ENCODE results near the gene PRDM5. TPM values are rescaled to one million over a fixed set of nuclear protein-coding genes. Genes with fewer than 3 reads are reported as not detected.

Gene PRDM5
- total and polyA plus RNA-seq, 9 donors: 8.8 to 25.3 (median 10.2) TPM

DNA sequence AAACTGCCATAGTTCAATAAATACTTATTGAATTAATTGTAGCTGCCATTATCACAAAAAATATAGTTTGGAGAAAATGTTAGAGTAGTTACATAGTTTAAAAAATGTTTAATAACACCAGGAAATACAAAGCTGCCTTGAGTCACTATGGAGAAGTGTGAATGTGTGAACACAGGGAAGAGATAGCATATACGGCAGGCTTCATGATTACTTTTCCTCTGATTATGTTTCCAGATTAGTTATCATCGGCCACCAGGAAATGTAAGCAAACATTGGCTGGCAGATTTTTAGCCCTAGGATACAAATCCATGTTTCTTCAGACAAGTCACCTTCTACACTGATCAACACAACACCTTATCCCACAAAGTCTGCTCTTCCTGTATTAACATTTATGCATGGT, 4.4 kb downstream of the PRDM5 start:
- DNase-seq: no peak
- no peaks in the 10 kb centered on the region for H3K36me3 ChIP-seq (ENCODE audit: control insufficient read depth, insufficient read depth, low read length)
- no peaks in the 10 kb centered on the region for H3K27me3 ChIP-seq (ENCODE audit: control insufficient read depth, insufficient read depth, low read length)
- 86% methylated on average over 1 of the region's 2 CpGs for WGBS (ENCODE audit: insufficient coverage)
- no peak overlapping the region for H3K4me3 ChIP-seq (ENCODE audit: low read length)
- peaks cover 7% of the 10 kb centered on the region for H3K4me1 ChIP-seq (ENCODE audit: control insufficient read depth, insufficient read depth, low read length)
- no peaks in the 10 kb centered on the region for H3K9me3 ChIP-seq (replicated peaks; ENCODE audit: control insufficient read depth, low read depth, low read length)
- no peak overlapping the region for H3K27ac ChIP-seq (ENCODE audit: low read length)

DNA sequence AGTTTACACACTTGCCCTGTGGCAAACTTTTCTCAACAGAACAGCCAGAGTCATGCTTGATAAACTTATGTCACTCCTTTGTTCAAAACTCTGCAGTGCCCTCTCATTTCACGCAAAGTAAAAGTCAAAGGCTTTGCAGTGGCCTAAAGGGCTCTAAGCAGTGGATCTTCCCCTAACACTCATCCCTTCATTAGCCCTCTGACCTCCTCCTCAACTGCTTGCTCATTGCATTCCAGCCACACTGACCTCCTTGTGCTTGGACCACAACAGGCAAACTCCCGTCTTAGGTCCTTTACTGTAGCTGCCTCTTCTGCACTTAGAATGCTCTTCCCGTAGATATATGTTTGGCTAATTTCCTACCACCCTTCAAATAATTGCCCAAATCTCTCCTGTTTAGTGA, 5.6 kb downstream of the PRDM5 start:
- DNase-seq: no peak
- Histone ChIP-seq H3K36me3 (ENCODE audit: control insufficient read depth, insufficient read depth, low read length) (no peaks in the 10 kb centered on the region), H3K9me3 (replicated peaks; ENCODE audit: control insufficient read depth, low read depth, low read length) (no peaks in the 10 kb centered on the region), H3K27me3 (ENCODE audit: control insufficient read depth, insufficient read depth, low read length) (no peaks in the 10 kb centered on the region), H3K4me1 (ENCODE audit: control insufficient read depth, insufficient read depth, low read length) (peaks cover 7% of the 10 kb centered on the region), H3K4me3 (ENCODE audit: low read length) (no peak overlapping the region), H3K27ac (ENCODE audit: low read length) (no peak overlapping the region)
- 75% methylated on average over 1 of the region's 3 CpGs for WGBS (ENCODE audit: insufficient coverage)

GRCh38 chr4:120915336-120915735, 7.2 kb downstream of the PRDM5 start:
- Histone ChIP-seq H3K36me3 (ENCODE audit: control insufficient read depth, insufficient read depth, low read length) (no peaks in the 10 kb centered on the region), H3K4me3 (ENCODE audit: low read length) (no peak overlapping the region), H3K4me1 (ENCODE audit: control insufficient read depth, insufficient read depth, low read length) (peaks cover 5% of the 10 kb centered on the region), H3K9me3 (replicated peaks; ENCODE audit: control insufficient read depth, low read depth, low read length) (no peaks in the 10 kb centered on the region), H3K27me3 (ENCODE audit: control insufficient read depth, insufficient read depth, low read length) (no peaks in the 10 kb centered on the region), H3K27ac (ENCODE audit: low read length) (no peak overlapping the region)
- no peak for DNase-seq
- no CpG with 5 or more reads among the region's 2 CpGs for WGBS (ENCODE audit: insufficient coverage)

GRCh38 chr4:120903419-120903818, 19.1 kb downstream of the PRDM5 start:
- WGBS (ENCODE audit: insufficient coverage): no CpG with 5 or more reads among the region's 2 CpGs
- Histone ChIP-seq H3K9me3 (replicated peaks; ENCODE audit: control insufficient read depth, low read depth, low read length) (no peaks in the 10 kb centered on the region), H3K27ac (ENCODE audit: low read length) (no peak overlapping the region), H3K4me1 (ENCODE audit: control insufficient read depth, insufficient read depth, low read length) (no peaks in the 10 kb centered on the region), H3K27me3 (ENCODE audit: control insufficient read depth, insufficient read depth, low read length) (no peaks in the 10 kb centered on the region), H3K36me3 (ENCODE audit: control insufficient read depth, insufficient read depth, low read length) (peaks cover 5% of the 10 kb centered on the region), H3K4me3 (ENCODE audit: low read length) (no peak overlapping the region)
- no peak for DNase-seq

- Histone ChIP-seq H3K27ac (ENCODE audit: low read length) (no peak overlapping the region), H3K9me3 (replicated peaks; ENCODE audit: control insufficient read depth, low read depth, low read length) (no peaks in the 10 kb centered on the region), H3K36me3 (ENCODE audit: control insufficient read depth, insufficient read depth, low read length) (peaks cover 5% of the 10 kb centered on the region), H3K4me1 (ENCODE audit: control insufficient read depth, insufficient read depth, low read length) (no peaks in the 10 kb centered on the region), H3K27me3 (ENCODE audit: control insufficient read depth, insufficient read depth, low read length) (no peaks in the 10 kb centered on the region), H3K4me3 (ENCODE audit: low read length) (no peak overlapping the region)
- DNase-seq: no peak
Observed at GRCh38 chr4:120902925-120903324, 19.6 kb downstream of the PRDM5 start.

DNA sequence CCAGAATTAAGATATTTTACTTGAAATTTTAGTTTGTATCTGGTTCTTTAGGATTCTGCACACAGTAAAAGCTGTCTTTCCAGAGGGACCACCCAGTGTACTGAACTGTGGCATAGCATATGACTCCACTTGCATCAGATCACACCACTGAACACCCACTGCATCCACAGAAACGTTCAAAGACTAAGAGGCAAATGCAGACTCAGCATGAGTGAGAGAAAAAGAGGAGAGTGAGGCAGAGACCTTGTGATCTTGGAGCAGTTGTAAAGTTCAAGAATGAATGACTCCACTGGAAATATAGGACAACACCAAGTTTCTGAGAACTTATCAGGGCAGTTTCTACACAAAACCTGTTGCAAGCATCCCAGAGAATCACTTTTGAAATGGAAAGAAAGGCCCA, 20.8 kb downstream of the PRDM5 start:
- WGBS (ENCODE audit: insufficient coverage): no CpG with 5 or more reads among the region's 1 CpG
- no peaks in the 10 kb centered on the region for H3K4me1 ChIP-seq (ENCODE audit: control insufficient read depth, insufficient read depth, low read length)
- peaks cover 5% of the 10 kb centered on the region for H3K36me3 ChIP-seq (ENCODE audit: control insufficient read depth, insufficient read depth, low read length)
- no peaks in the 10 kb centered on the region for H3K27me3 ChIP-seq (ENCODE audit: control insufficient read depth, insufficient read depth, low read length)
- H3K9me3 ChIP-seq (replicated peaks; ENCODE audit: control insufficient read depth, low read depth, low read length): no peaks in the 10 kb centered on the region
- H3K4me3 ChIP-seq (ENCODE audit: low read length): no peak overlapping the region
- no peak for DNase-seq
- no peak overlapping the region for H3K27ac ChIP-seq (ENCODE audit: low read length)

GRCh38 chr4:120897981-120898719, 24.4 kb downstream of the PRDM5 start:
- H3K4me3 ChIP-seq (ENCODE audit: low read length): no peak overlapping the region
- H3K27me3 ChIP-seq (ENCODE audit: control insufficient read depth, insufficient read depth, low read length): no peaks in the 10 kb centered on the region
- peaks cover 3% of the 10 kb centered on the region for H3K36me3 ChIP-seq (ENCODE audit: control insufficient read depth, insufficient read depth, low read length)
- H3K9me3 ChIP-seq (replicated peaks; ENCODE audit: control insufficient read depth, low read depth, low read length): no peaks in the 10 kb centered on the region
- H3K4me1 ChIP-seq (ENCODE audit: control insufficient read depth, insufficient read depth, low read length): no peaks in the 10 kb centered on the region
- DNase-seq: no peak
- 82% methylated on average over 2 of the region's 4 CpGs for WGBS (ENCODE audit: insufficient coverage)
- H3K27ac ChIP-seq (ENCODE audit: low read length): no peak overlapping the region

- WGBS (ENCODE audit: insufficient coverage): no CpG with 5 or more reads among the region's 2 CpGs
- H3K36me3 ChIP-seq (ENCODE audit: control insufficient read depth, insufficient read depth, low read length): peaks cover 13% of the 10 kb centered on the region
- H3K9me3 ChIP-seq (replicated peaks; ENCODE audit: control insufficient read depth, low read depth, low read length): peaks cover 19% of the 10 kb centered on the region
- DNase-seq: no peak
- no peak overlapping the region for H3K27ac ChIP-seq (ENCODE audit: low read length)
- no peak overlapping the region for H3K4me3 ChIP-seq (ENCODE audit: low read length)
- no peaks in the 10 kb centered on the region for H3K4me1 ChIP-seq (ENCODE audit: control insufficient read depth, insufficient read depth, low read length)
- no peaks in the 10 kb centered on the region for H3K27me3 ChIP-seq (ENCODE audit: control insufficient read depth, insufficient read depth, low read length)
Observed at GRCh38 chr4:120895554-120895953, 27.0 kb downstream of the PRDM5 start.

DNA sequence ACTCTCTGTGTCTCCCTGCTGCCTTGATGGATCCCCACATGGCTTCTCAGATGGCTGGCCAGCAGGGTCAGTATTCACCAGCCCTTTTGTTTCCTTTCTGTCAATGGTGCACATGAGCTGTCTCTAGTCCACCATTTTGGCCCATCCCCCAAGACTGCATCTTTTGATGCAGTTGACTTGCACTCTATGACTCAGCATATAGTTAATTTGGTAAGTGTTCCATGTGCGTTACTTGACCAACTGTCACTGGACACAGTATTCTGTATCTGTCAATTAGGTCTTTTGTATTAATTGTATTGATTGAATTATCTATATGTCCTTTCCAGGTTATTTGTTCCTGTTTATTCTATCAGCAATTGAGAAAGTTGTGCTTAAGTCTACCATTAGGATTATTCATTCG, 29.2 kb downstream of the PRDM5 start:
- no peaks in the 10 kb centered on the region for H3K4me1 ChIP-seq (ENCODE audit: control insufficient read depth, insufficient read depth, low read length)
- WGBS (ENCODE audit: insufficient coverage): no CpG with 5 or more reads among the region's 2 CpGs
- DNase-seq: no peak

GRCh38 chr4:120886191-120886590, 36.3 kb downstream of the PRDM5 start:
- H3K27ac ChIP-seq (ENCODE audit: low read length): no peak overlapping the region
- peak; percentile 80 for DNase-seq
- no peaks in the 10 kb centered on the region for H3K27me3 ChIP-seq (ENCODE audit: control insufficient read depth, insufficient read depth, low read length)
- H3K9me3 ChIP-seq (replicated peaks; ENCODE audit: control insufficient read depth, low read depth, low read length): peaks cover 5% of the 10 kb centered on the region
- H3K4me3 ChIP-seq (ENCODE audit: low read length): no peak overlapping the region
- no peaks in the 10 kb centered on the region for H3K4me1 ChIP-seq (ENCODE audit: control insufficient read depth, insufficient read depth, low read length)
- no peaks in the 10 kb centered on the region for H3K36me3 ChIP-seq (ENCODE audit: control insufficient read depth, insufficient read depth, low read length)

More for the DNA sequence above, 29.2 kb downstream of the PRDM5 start:
- no peak overlapping the region for H3K4me3 ChIP-seq (ENCODE audit: low read length)
- H3K36me3 ChIP-seq (ENCODE audit: control insufficient read depth, insufficient read depth, low read length): peaks cover 11% of the 10 kb centered on the region
- H3K27ac ChIP-seq (ENCODE audit: low read length): no peak overlapping the region
- H3K27me3 ChIP-seq (ENCODE audit: control insufficient read depth, insufficient read depth, low read length): no peaks in the 10 kb centered on the region
- peaks cover 21% of the 10 kb centered on the region for H3K9me3 ChIP-seq (replicated peaks; ENCODE audit: control insufficient read depth, low read depth, low read length)

- Histone ChIP-seq H3K4me1 (ENCODE audit: control insufficient read depth, insufficient read depth, low read length) (no peaks in the 10 kb centered on the region), H3K9me3 (replicated peaks; ENCODE audit: control insufficient read depth, low read depth, low read length) (peaks cover 6% of the 10 kb centered on the region), H3K36me3 (ENCODE audit: control insufficient read depth, insufficient read depth, low read length) (no peaks in the 10 kb centered on the region), H3K4me3 (ENCODE audit: low read length) (no peak overlapping the region), H3K27ac (ENCODE audit: low read length) (no peak overlapping the region), H3K27me3 (ENCODE audit: control insufficient read depth, insufficient read depth, low read length) (no peaks in the 10 kb centered on the region)
- WGBS (ENCODE audit: insufficient coverage): 100% methylated on average over 4 of the region's 4 CpGs
- no peak for DNase-seq
Observed at GRCh38 chr4:120881846-120882245, 40.7 kb downstream of the PRDM5 start.

Measured in muscle of leg (tissue), 11 donors.